Skeletal muscle satellite cell (primary cell): ENCODE measurements around the gene GOSR1.
"Not testable (repeated sequence)": the region's sequence is repeated elsewhere in the genome, so short reads cannot be mapped to it uniquely, and the experiment has no call there.

Experiments used
- H3K27me3 ChIP-seq: 2 replicates; pipeline ENCODE4 v1.7.0; 2013; ENCODE audit warnings: low read length; ENCODE audit not compliant: control insufficient read depth, insufficient read depth
- H3K36me3 ChIP-seq: 2 replicates; pipeline ENCODE4 v1.7.0; 2013; ENCODE audit warnings: mild to moderate bottlenecking, control low read depth, low read length; ENCODE audit not compliant: insufficient read depth
- H3K4me1 ChIP-seq: 2 replicates; pipeline ENCODE4 v1.7.0; 2013; ENCODE audit warnings: low read length; ENCODE audit not compliant: control insufficient read depth, insufficient read depth
- H3K4me2 ChIP-seq: 2 replicates; pipeline ENCODE4 v1.7.0; 2013; ENCODE audit warnings: mild to moderate bottlenecking, low read length
- H3K4me3 ChIP-seq: 2 replicates; pipeline ENCODE4 v1.7.0; 2013; ENCODE audit warnings: low read length
- H3K9ac ChIP-seq: 2 replicates; pipeline ENCODE4 v1.7.0; 2013; ENCODE audit warnings: mild to moderate bottlenecking, low read depth, low read length, moderate library complexity
- H3K9me3 ChIP-seq: replicated peaks from 2 replicates; pipeline ENCODE4 v1.7.0; 2013; ENCODE audit warnings: mild to moderate bottlenecking, control low read depth, low read length

Gene GOSR1

GRCh38 chr17:30574309-30574708 is 97.1 kb downstream of the GOSR1 start:
- peaks cover 29% of the 10 kb centered on the region for H3K27me3 ChIP-seq
- H3K4me1 ChIP-seq, H3K9me3 ChIP-seq: not testable (repeated sequence)

GRCh38 chr17:30574806-30575205 is 97.6 kb downstream of the GOSR1 start:
- H3K9me3 ChIP-seq, H3K36me3 ChIP-seq, H3K4me3 ChIP-seq, H3K4me2 ChIP-seq, H3K9ac ChIP-seq, H3K4me1 ChIP-seq: not testable (repeated sequence)
- H3K27me3 ChIP-seq, result peaks cover 29% of the 10 kb centered on the region

More at GRCh38 chr17:30574309-30574708, 97.1 kb downstream of the GOSR1 start:
- not testable (repeated sequence) for H3K4me3 ChIP-seq, H3K36me3 ChIP-seq, H3K4me2 ChIP-seq, H3K9ac ChIP-seq

DNA sequence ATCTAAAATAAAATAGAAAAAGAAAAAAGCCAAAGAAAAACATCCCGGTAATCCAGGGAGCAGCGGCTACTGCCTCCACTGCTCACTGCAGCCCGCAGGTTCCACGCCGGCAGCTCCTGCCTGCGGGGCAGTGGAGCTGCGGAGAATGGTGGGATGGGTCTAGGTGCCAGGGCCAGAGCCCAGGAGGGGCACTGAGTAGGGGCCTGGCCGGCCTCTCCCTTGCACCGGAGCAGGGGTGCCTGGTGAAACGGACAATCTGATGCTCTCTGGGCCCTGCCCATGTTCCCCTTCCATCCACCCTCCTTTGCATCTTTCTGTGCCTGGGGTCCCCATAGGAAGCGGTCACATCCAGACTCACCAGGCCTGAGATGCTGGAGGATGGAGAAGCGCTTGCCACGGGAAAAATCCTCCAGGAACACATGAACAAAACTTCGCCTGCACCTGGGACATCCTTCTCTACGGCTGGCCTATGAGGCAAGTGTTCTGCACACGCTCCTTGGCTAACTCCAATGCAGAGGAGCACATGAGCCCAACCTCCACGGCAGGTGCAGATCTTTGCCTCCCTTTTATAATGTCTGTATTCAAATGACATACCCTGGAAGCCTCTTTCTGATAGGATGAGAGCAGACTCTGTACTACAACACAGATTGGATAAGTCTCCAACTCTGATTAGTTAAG is 98.6 kb downstream of the GOSR1 start:
- H3K4me1 ChIP-seq, H3K9me3 ChIP-seq, H3K9ac ChIP-seq, H3K36me3 ChIP-seq, H3K4me2 ChIP-seq, H3K4me3 ChIP-seq: not testable (repeated sequence)
- peaks cover 29% of the 10 kb centered on the region for H3K27me3 ChIP-seq

DNA sequence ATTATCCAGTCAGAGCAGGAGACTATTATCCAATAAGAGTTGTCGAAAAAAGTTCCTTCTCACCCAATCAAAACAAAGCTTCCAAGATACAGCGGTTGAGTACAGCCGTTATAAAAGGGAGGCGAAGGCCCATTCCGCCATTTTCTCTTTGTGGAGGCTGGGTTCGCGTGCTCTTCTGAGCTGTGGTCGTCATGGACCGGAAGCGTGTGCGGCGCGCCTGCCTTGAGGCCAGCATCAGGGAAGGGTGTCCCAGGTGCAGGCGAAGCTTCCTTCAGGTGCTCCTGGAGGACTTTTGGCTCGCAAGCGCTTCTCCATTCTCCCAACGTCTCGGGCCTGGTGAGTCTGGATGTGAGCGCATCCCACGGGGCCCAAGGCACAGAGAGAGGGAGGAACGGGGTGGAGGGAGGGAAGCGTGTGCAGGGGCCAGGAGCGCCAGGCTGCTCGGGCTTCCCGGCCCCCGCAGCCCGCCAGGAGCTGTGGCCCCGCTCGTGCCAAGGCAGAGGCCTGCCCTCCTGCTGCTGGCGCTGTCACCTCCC is 99.2 kb downstream of the GOSR1 start:
- Histone ChIP-seq H3K9ac (no peak overlapping the region), H3K36me3 (no peaks in the 10 kb centered on the region), H3K4me1 (no peaks in the 10 kb centered on the region), H3K4me3 (no peak overlapping the region), H3K4me2 (no peak overlapping the region), H3K27me3 (peaks cover 29% of the 10 kb centered on the region), H3K9me3 (no peaks in the 10 kb centered on the region)
